GM12872 (cell line): ENCODE results near the gene ERCC4.

ENCODE experiments used
- CTCF ChIP-seq: IDR thresholded peaks from 3 replicates; pipeline ENCODE4 v1.5.1; 2011; ENCODE audit warnings: low read depth, mild to moderate bottlenecking, low read length, moderate library complexity; ENCODE audit not compliant: insufficient read depth

ERCC4 gene

GRCh38 chr16:13912891-13913290, 7.1 kb upstream of the ERCC4 start:
- no peak for TF ChIP-seq CTCF

GRCh38 chr16:13913374-13914292, 6.3 kb upstream of the ERCC4 start:
- no peak for TF ChIP-seq CTCF

GRCh38 chr16:13915033-13915635, 4.8 kb upstream of the ERCC4 start:
- TF ChIP-seq CTCF = no peak

- no peak for TF ChIP-seq CTCF
Observed at GRCh38 chr16:13919330-13919682, 648 bp upstream of the ERCC4 start.

- TF ChIP-seq CTCF = no peak
Observed at GRCh38 chr16:13920510-13920818, 510 bp downstream of the ERCC4 start.

- no peak for TF ChIP-seq CTCF
Observed at GRCh38 chr16:13921328-13921727, 1.4 kb downstream of the ERCC4 start.

GRCh38 chr16:13923703-13924298, 3.8 kb downstream of the ERCC4 start:
- TF ChIP-seq CTCF = peak; percentile 26; the same call in 2 of the 3 replicates
